ENCODE results near the gene IP6K3. TPM values are rescaled to one million over a fixed set of nuclear protein-coding genes. Genes with fewer than 3 reads are reported as not detected.

IP6K3 gene
- polyA plus RNA-seq, 2 donors: 0.65 to 0.96 TPM

GRCh38 chr6:33729059-33729458, 17.6 kb downstream of the IP6K3 start:
- Histone ChIP-seq H3K36me3 (ENCODE audit: control insufficient read depth in 2 of 2, insufficient read depth in 2 of 2, low read length in 1 of 2) (no peaks in the 10 kb centered on the region), H3K27ac (ENCODE audit: low read depth in 2 of 2, low read length in 1 of 2) (no peak overlapping the region), H3K9me3 (ENCODE audit: control insufficient read depth in 2 of 2, insufficient read depth in 1 of 2, low read depth in 1 of 2, low read length in 1 of 2) (no peaks in the 10 kb centered on the region), H3K4me1 (ENCODE audit: control insufficient read depth in 2 of 2, insufficient read depth in 2 of 2, low read length in 1 of 2) (peaks cover 0 to 5% of the 10 kb centered on the region in 2 donors), H3K4me3 (ENCODE audit: low read depth in 1 of 2, low read length in 2 of 2) (no peak overlapping the region), H3K27me3 (ENCODE audit: control insufficient read depth in 1 of 2, insufficient read depth in 2 of 2, low read length in 2 of 2) (no peaks in the 10 kb centered on the region)
- WGBS, 2 donors: 86 to 92% methylated on average over 6 of the region's 6 CpGs

DNA sequence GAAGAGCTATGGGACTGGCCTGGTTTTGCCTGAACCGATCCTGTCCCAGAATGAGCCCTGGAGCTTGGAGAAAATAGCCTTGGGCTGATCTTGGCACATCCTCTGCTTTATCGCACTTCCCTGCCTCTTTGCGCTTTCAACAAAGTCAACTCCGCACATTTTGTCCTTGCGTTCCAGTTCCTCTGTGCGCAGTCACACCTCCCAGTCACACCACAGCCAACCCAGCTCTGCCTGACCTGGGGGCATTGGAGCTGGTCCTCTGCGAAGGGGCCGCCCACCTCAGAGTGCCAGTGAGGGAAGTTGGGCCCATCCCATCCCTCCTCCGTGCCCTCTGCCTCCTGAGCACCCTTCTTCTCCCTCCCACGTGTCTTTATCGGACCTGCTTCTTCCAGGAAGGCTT, 18.3 kb downstream of the IP6K3 start:
- H3K27ac ChIP-seq (ENCODE audit: low read depth in 2 of 2, low read length in 1 of 2): no peak overlapping the region
- no peak overlapping the region for H3K4me3 ChIP-seq (ENCODE audit: low read depth in 1 of 2, low read length in 2 of 2)
- H3K27me3 ChIP-seq (ENCODE audit: control insufficient read depth in 1 of 2, insufficient read depth in 2 of 2, low read length in 2 of 2): no peaks in the 10 kb centered on the region
- WGBS, 2 donors: 84 to 93% methylated on average over 11 of the region's 11 CpGs
- no peaks in the 10 kb centered on the region for H3K9me3 ChIP-seq (ENCODE audit: control insufficient read depth in 2 of 2, insufficient read depth in 1 of 2, low read depth in 1 of 2, low read length in 1 of 2)
- H3K36me3 ChIP-seq (ENCODE audit: control insufficient read depth in 2 of 2, insufficient read depth in 2 of 2, low read length in 1 of 2): no peaks in the 10 kb centered on the region
- peaks cover 0 to 5% of the 10 kb centered on the region in 2 donors for H3K4me1 ChIP-seq (ENCODE audit: control insufficient read depth in 2 of 2, insufficient read depth in 2 of 2, low read length in 1 of 2)

GRCh38 chr6:33727932-33728331, 18.8 kb downstream of the IP6K3 start:
- no peak overlapping the region for H3K27ac ChIP-seq (ENCODE audit: low read depth in 2 of 2, low read length in 1 of 2)
- WGBS, 2 donors: 59 to 87% methylated on average over 11 of the region's 11 CpGs
- no peaks in the 10 kb centered on the region for H3K9me3 ChIP-seq (ENCODE audit: control insufficient read depth in 2 of 2, insufficient read depth in 1 of 2, low read depth in 1 of 2, low read length in 1 of 2)
- H3K36me3 ChIP-seq (ENCODE audit: control insufficient read depth in 2 of 2, insufficient read depth in 2 of 2, low read length in 1 of 2): no peaks in the 10 kb centered on the region
- H3K4me1 ChIP-seq (ENCODE audit: control insufficient read depth in 2 of 2, insufficient read depth in 2 of 2, low read length in 1 of 2): peaks cover 0 to 5% of the 10 kb centered on the region in 2 donors
- no peak overlapping the region for H3K4me3 ChIP-seq (ENCODE audit: low read depth in 1 of 2, low read length in 2 of 2)
- H3K27me3 ChIP-seq (ENCODE audit: control insufficient read depth in 1 of 2, insufficient read depth in 2 of 2, low read length in 2 of 2): no peaks in the 10 kb centered on the region

GRCh38 chr6:33727126-33727525, 19.6 kb downstream of the IP6K3 start:
- peaks cover 0 to 5% of the 10 kb centered on the region in 2 donors for H3K4me1 ChIP-seq (ENCODE audit: control insufficient read depth in 2 of 2, insufficient read depth in 2 of 2, low read length in 1 of 2)
- no peak overlapping the region for H3K4me3 ChIP-seq (ENCODE audit: low read depth in 1 of 2, low read length in 2 of 2)
- H3K27me3 ChIP-seq (ENCODE audit: control insufficient read depth in 1 of 2, insufficient read depth in 2 of 2, low read length in 2 of 2): no peaks in the 10 kb centered on the region
- no peaks in the 10 kb centered on the region for H3K9me3 ChIP-seq (ENCODE audit: control insufficient read depth in 2 of 2, insufficient read depth in 1 of 2, low read depth in 1 of 2, low read length in 1 of 2)
- no peak overlapping the region for H3K27ac ChIP-seq (ENCODE audit: low read depth in 2 of 2, low read length in 1 of 2)
- 86 to 87% methylated on average over 7 of the region's 7 CpGs for WGBS, 2 donors
- H3K36me3 ChIP-seq (ENCODE audit: control insufficient read depth in 2 of 2, insufficient read depth in 2 of 2, low read length in 1 of 2): no peaks in the 10 kb centered on the region

DNA sequence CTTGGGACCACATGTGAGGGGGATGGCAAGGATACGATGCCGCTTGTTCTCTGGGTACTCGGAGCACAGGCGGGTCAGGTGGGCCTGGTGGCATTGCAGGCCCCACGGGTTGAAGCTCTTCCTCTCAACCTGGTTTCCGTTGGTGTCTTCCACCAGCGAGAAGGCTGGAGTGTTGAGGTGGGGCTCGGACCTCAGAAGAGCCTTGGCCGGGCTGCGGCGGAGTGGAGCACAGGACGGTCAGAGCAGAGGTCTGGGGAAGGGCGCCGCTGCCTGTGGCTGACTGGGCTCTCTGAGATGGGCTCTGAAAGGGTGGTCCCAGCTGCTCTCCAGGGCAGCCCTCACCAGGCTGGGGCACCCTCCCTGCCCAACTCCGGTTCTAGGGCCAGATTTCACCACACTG, 20.0 kb downstream of the IP6K3 start:
- H3K27ac ChIP-seq (ENCODE audit: low read depth in 2 of 2, low read length in 1 of 2): no peak overlapping the region
- H3K4me3 ChIP-seq (ENCODE audit: low read depth in 1 of 2, low read length in 2 of 2): no peak overlapping the region
- H3K36me3 ChIP-seq (ENCODE audit: control insufficient read depth in 2 of 2, insufficient read depth in 2 of 2, low read length in 1 of 2): no peaks in the 10 kb centered on the region
- 92 to 95% methylated on average over 13 to 15 of the region's 15 CpGs for WGBS, 2 donors
- H3K27me3 ChIP-seq (ENCODE audit: control insufficient read depth in 1 of 2, insufficient read depth in 2 of 2, low read length in 2 of 2): no peaks in the 10 kb centered on the region
- H3K9me3 ChIP-seq (ENCODE audit: control insufficient read depth in 2 of 2, insufficient read depth in 1 of 2, low read depth in 1 of 2, low read length in 1 of 2): no peaks in the 10 kb centered on the region
- peaks cover 0 to 4% of the 10 kb centered on the region in 2 donors for H3K4me1 ChIP-seq (ENCODE audit: control insufficient read depth in 2 of 2, insufficient read depth in 2 of 2, low read length in 1 of 2)

- no peak overlapping the region for H3K4me3 ChIP-seq (ENCODE audit: low read depth in 1 of 2, low read length in 2 of 2)
- H3K9me3 ChIP-seq (ENCODE audit: control insufficient read depth in 2 of 2, insufficient read depth in 1 of 2, low read depth in 1 of 2, low read length in 1 of 2): no peaks in the 10 kb centered on the region
- H3K4me1 ChIP-seq (ENCODE audit: control insufficient read depth in 2 of 2, insufficient read depth in 2 of 2, low read length in 1 of 2): no peaks in the 10 kb centered on the region
- H3K27ac ChIP-seq (ENCODE audit: low read depth in 2 of 2, low read length in 1 of 2): no peak overlapping the region
- H3K27me3 ChIP-seq (ENCODE audit: control insufficient read depth in 1 of 2, insufficient read depth in 2 of 2, low read length in 2 of 2): no peaks in the 10 kb centered on the region
- no peaks in the 10 kb centered on the region for H3K36me3 ChIP-seq (ENCODE audit: control insufficient read depth in 2 of 2, insufficient read depth in 2 of 2, low read length in 1 of 2)
- WGBS, 2 donors: 80 to 82% methylated on average over 7 of the region's 7 CpGs
These were observed 20.6 kb downstream of the IP6K3 start for GRCh38 chr6:33725891-33726673.

DNA sequence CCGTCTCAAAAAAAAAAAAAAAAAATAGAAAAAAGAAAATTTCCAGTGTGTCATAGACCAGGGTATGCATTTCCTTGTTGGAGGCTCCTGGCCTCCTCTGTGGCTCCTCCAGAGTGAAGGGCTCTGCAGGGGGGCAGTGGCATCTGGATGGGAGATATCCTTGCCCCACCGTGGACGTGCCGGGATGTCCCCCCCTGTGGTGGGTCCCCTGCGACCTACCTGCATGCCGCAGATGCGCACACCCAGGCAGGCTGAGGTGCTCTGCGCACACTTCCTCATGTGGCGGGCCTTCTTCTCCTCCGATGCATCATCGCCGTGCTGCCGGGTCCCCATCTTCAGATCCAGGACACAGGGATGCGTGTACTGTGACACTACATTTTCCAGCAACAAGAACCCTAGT, 21.5 kb downstream of the IP6K3 start:
- Histone ChIP-seq H3K4me3 (ENCODE audit: low read depth in 1 of 2, low read length in 2 of 2) (no peak overlapping the region), H3K27ac (ENCODE audit: low read depth in 2 of 2, low read length in 1 of 2) (no peak overlapping the region), H3K9me3 (ENCODE audit: control insufficient read depth in 2 of 2, insufficient read depth in 1 of 2, low read depth in 1 of 2, low read length in 1 of 2) (no peaks in the 10 kb centered on the region), H3K4me1 (ENCODE audit: control insufficient read depth in 2 of 2, insufficient read depth in 2 of 2, low read length in 1 of 2) (no peaks in the 10 kb centered on the region), H3K36me3 (ENCODE audit: control insufficient read depth in 2 of 2, insufficient read depth in 2 of 2, low read length in 1 of 2) (no peaks in the 10 kb centered on the region), H3K27me3 (ENCODE audit: control insufficient read depth in 1 of 2, insufficient read depth in 2 of 2, low read length in 2 of 2) (no peaks in the 10 kb centered on the region)
- 92 to 94% methylated on average over 13 to 14 of the region's 14 CpGs for WGBS, 2 donors

DNA sequence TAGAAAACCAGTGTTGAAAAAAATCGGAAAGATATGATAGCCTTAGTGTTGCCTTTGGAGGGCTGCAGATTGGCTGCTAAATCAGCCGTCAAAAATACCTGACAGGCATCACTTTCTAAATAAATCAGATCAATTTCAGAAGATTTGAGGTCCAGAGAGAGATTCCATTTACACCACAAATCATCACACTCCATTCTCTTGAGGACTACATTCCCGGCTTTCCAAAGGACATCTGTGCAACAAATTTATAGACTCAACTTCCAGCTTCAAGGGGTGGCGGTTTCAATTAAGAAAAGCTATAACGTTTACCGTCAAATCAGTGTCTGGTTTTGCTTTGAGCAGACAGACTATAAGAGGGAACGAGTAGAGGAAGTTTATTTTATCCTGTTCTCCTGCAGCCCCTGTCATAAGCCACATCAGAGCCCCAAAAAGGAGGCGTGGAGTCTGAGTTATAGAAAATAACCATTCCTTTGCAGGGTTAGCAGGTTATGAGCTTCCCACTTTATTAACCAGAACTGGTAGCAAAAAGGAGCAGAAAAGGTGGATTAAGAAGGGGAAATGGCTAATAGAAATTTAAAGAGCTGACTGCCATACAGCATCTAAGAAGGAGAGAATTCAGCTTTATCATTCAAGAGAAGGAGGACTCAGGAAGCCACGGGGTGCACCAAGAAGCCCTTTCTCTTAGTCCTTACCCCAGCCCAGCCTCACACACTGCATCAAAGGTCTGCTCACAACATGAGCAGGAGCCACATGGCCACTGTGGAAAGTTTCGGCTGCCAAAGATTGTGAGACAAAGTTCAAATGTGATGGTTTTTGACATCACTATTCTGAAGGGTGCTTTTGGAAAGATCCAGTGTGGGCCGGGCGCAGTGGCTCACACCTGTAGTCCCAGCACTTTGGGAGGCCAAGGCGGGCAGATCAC, 22.3 kb downstream of the IP6K3 start:
- WGBS, 2 donors: 70 to 73% methylated on average over 13 of the region's 13 CpGs

GRCh38 chr6:33723371-33724085, 23.2 kb downstream of the IP6K3 start:
- Histone ChIP-seq H3K36me3 (ENCODE audit: control insufficient read depth in 2 of 2, insufficient read depth in 2 of 2, low read length in 1 of 2) (no peaks in the 10 kb centered on the region), H3K9me3 (ENCODE audit: control insufficient read depth in 2 of 2, insufficient read depth in 1 of 2, low read depth in 1 of 2, low read length in 1 of 2) (no peaks in the 10 kb centered on the region), H3K4me3 (ENCODE audit: low read depth in 1 of 2, low read length in 2 of 2) (no peak overlapping the region), H3K27me3 (ENCODE audit: control insufficient read depth in 1 of 2, insufficient read depth in 2 of 2, low read length in 2 of 2) (no peaks in the 10 kb centered on the region), H3K27ac (ENCODE audit: low read depth in 2 of 2, low read length in 1 of 2) (no peak overlapping the region), H3K4me1 (ENCODE audit: control insufficient read depth in 2 of 2, insufficient read depth in 2 of 2, low read length in 1 of 2) (peaks cover 0 to 3% of the 10 kb centered on the region in 2 donors)
- 48 to 53% methylated on average over 3 of the region's 3 CpGs for WGBS, 2 donors

More for the DNA sequence above, 22.3 kb downstream of the IP6K3 start:
- Histone ChIP-seq H3K27me3 (ENCODE audit: control insufficient read depth in 1 of 2, insufficient read depth in 2 of 2, low read length in 2 of 2) (no peaks in the 10 kb centered on the region), H3K36me3 (ENCODE audit: control insufficient read depth in 2 of 2, insufficient read depth in 2 of 2, low read length in 1 of 2) (no peaks in the 10 kb centered on the region), H3K4me1 (ENCODE audit: control insufficient read depth in 2 of 2, insufficient read depth in 2 of 2, low read length in 1 of 2) (peaks cover 0 to 1% of the 10 kb centered on the region in 2 donors), H3K27ac (ENCODE audit: low read depth in 2 of 2, low read length in 1 of 2) (no peak overlapping the region), H3K4me3 (ENCODE audit: low read depth in 1 of 2, low read length in 2 of 2) (no peak overlapping the region), H3K9me3 (ENCODE audit: control insufficient read depth in 2 of 2, insufficient read depth in 1 of 2, low read depth in 1 of 2, low read length in 1 of 2) (no peaks in the 10 kb centered on the region)

All from esophagus (tissue), 2 donors.